SU-DHL-6 (cell line): ENCODE measurements around the gene RABEP1.
A peak's percentile ranks its signal among the peaks of the same experiment; 100 is the strongest.
"Not testable (repeated sequence)": the region's sequence is repeated elsewhere in the genome, so short reads cannot be mapped to it uniquely, and the experiment has no call there.

Experiments used
- H2AFZ ChIP-seq: fragments of 200-600 bp; sonication (generic); 2 replicates; pipeline ENCODE4 v1.6.1; 2014; ENCODE audit warnings: low read depth, mild to moderate bottlenecking, moderate library complexity, mixed read lengths, antibody characterized with exemption, low read length; ENCODE audit not compliant: severe bottlenecking
- H3F3A ChIP-seq: fragments of 200-600 bp; shearing (Covaris generic); 2 replicates; pipeline ENCODE4 v1.6.0; 2016; ENCODE audit warnings: antibody characterized with exemption, mild to moderate bottlenecking; ENCODE audit not compliant: insufficient read depth
- H3K27ac ChIP-seq: fragments of 200-600 bp; sonication (generic); 2 replicates; pipeline ENCODE4 v1.5.1; 2016; ENCODE audit warnings: low read depth, mild to moderate bottlenecking, low read length, moderate library complexity, mixed read lengths
- H3K27me3 ChIP-seq: fragments of 200-600 bp; sonication (generic), shearing (Covaris generic); 2 replicates; pipeline ENCODE4 v1.6.0; 2014; ENCODE audit warnings: mild to moderate bottlenecking, low read length
- H3K36me3 ChIP-seq: fragments of 200-600 bp; sonication (generic); 2 replicates; pipeline ENCODE4 v1.6.1; 2014; ENCODE audit warnings: mild to moderate bottlenecking, low read length, mixed read lengths
- H3K4me2 ChIP-seq: fragments of 300-600, 200-600 bp; shearing (Covaris generic), sonication (generic); 2 replicates; pipeline ENCODE4 v1.6.0; 2014; ENCODE audit warnings: low read length, low read depth, mild to moderate bottlenecking; ENCODE audit not compliant: poor library complexity, severe bottlenecking
- H3K4me3 ChIP-seq: fragments of 200-600 bp; sonication (generic); 2 replicates; pipeline ENCODE4 v1.5.1; 2014; ENCODE audit warnings: antibody characterized with exemption, low read length, mild to moderate bottlenecking, mixed read lengths; ENCODE audit not compliant: insufficient read depth, poor library complexity, severe bottlenecking
- H3K79me2 ChIP-seq: fragments of 200-600 bp; sonication (generic); 2 replicates; pipeline ENCODE4 v1.6.1; 2014; ENCODE audit warnings: mild to moderate bottlenecking, low read length, moderate library complexity; ENCODE audit not compliant: insufficient read depth
- H3K9ac ChIP-seq: fragments of 200-600 bp; sonication (generic); 2 replicates; pipeline ENCODE4 v1.7.0; 2014; ENCODE audit warnings: mild to moderate bottlenecking, low read length
- H3K9me2 ChIP-seq: fragments of 200-600 bp; sonication (generic); replicated peaks from 2 replicates; pipeline ENCODE4 v1.6.1; 2014; ENCODE audit warnings: low read length; ENCODE audit not compliant: insufficient read depth
- H3K9me3 ChIP-seq: fragments of 200-600 bp; sonication (generic); 2 replicates; pipeline ENCODE4 v1.6.1; 2014; ENCODE audit warnings: low read length, mixed read lengths; ENCODE audit not compliant: insufficient read depth
- H4K20me1 ChIP-seq: fragments of 200-600 bp; sonication (generic); 2 replicates; pipeline ENCODE4 v1.6.1; 2014; ENCODE audit warnings: low read depth, mild to moderate bottlenecking, antibody characterized with exemption, low read length, moderate library complexity, mixed read lengths
- EZH2phosphoT487 ChIP-seq: fragments of 200-600 bp; sonication (generic), shearing (Covaris generic); conservative IDR thresholded peaks from 2 replicates; pipeline ENCODE4 v1.6.1; 2018; ENCODE audit warnings: mild to moderate bottlenecking, antibody characterized with exemption, low read length, moderate library complexity, mixed read lengths
- TF ChIP-seq, protein P1 (sequence below): fragments of 200-600 bp; sonication (generic); IDR thresholded peaks from one replicate; pipeline ENCODE4 v1.5.1; 2017; ENCODE audit warnings: antibody characterized with exemption, mild to moderate bottlenecking, low read length, moderate library complexity; ENCODE audit not compliant: insufficient read depth, poor library complexity, severe bottlenecking

RABEP1 gene, protein sequence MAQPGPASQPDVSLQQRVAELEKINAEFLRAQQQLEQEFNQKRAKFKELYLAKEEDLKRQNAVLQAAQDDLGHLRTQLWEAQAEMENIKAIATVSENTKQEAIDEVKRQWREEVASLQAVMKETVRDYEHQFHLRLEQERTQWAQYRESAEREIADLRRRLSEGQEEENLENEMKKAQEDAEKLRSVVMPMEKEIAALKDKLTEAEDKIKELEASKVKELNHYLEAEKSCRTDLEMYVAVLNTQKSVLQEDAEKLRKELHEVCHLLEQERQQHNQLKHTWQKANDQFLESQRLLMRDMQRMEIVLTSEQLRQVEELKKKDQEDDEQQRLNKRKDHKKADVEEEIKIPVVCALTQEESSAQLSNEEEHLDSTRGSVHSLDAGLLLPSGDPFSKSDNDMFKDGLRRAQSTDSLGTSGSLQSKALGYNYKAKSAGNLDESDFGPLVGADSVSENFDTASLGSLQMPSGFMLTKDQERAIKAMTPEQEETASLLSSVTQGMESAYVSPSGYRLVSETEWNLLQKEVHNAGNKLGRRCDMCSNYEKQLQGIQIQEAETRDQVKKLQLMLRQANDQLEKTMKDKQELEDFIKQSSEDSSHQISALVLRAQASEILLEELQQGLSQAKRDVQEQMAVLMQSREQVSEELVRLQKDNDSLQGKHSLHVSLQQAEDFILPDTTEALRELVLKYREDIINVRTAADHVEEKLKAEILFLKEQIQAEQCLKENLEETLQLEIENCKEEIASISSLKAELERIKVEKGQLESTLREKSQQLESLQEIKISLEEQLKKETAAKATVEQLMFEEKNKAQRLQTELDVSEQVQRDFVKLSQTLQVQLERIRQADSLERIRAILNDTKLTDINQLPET

DNA sequence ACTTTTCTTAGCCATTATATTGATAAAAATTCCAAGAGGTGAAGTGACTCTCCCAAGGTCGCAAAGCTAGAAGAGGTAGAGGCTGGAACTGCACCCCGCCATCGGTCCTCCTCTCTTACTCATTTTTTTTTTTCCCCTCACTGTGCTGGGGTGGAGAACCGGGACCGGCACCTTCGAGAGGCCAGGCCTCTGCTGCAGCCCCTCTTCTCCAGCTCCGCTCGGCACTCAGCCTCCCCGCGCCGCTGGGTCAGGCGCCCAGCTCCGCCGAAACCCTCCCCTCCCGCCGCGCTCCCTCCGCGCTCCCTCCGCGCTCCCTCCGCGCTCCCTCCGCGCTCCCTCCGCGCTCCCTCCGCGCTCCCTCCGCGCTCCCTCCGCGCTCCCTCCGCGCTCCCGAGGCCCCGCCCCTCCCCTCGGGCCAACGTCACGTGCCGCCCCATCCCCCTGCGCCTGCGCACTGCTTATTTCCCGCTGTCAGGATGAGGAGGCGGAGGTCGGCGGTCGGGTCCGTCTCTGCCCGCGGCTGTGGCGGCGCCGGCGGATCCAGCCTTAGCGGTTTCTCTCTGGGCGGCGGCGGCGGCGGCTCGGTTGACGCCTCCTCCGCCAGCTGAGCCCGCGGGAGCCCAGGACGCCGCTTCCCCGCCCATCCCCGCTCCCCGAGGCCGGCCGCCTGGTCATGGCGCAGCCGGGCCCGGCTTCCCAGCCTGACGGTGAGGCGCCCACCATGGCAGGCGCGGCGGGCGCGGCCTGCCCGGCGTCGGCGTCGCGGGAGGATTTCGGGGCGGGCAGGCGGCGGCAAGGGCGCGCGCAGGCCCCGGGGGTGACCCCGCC is at the start of gene RABEP1:
Gene RABEP1, plus strand, starts transcription at position 471 of the 828 bp plus-strand sequence. Its CDS starts 203 bp downstream, at position 674.
- peak within 1 kb of the TSS; percentile 87 for H3K4me2 ChIP-seq
- H3F3A ChIP-seq = peaks cover 6% of the 10 kb centered on the region; the same call in 1 of the 2 replicates
- peak within 1 kb of the TSS; percentile 73 for H3K27ac ChIP-seq
- H3K27me3 ChIP-seq = no peaks in the 10 kb centered on the region
- peaks cover 4% of the 10 kb centered on the region; the same call in 1 of the 2 replicates for H4K20me1 ChIP-seq
- H3K9me3 ChIP-seq = no peaks in the 10 kb centered on the region
- peak within 1 kb of the TSS; percentile 99 for H2AFZ ChIP-seq
- H3K9me2 ChIP-seq = no peaks in the 10 kb centered on the region
- H3K9ac ChIP-seq = peak within 1 kb of the TSS; percentile 66
- no peak for TF ChIP-seq EZH2phosphoT487
- TF ChIP-seq, protein P1, sequence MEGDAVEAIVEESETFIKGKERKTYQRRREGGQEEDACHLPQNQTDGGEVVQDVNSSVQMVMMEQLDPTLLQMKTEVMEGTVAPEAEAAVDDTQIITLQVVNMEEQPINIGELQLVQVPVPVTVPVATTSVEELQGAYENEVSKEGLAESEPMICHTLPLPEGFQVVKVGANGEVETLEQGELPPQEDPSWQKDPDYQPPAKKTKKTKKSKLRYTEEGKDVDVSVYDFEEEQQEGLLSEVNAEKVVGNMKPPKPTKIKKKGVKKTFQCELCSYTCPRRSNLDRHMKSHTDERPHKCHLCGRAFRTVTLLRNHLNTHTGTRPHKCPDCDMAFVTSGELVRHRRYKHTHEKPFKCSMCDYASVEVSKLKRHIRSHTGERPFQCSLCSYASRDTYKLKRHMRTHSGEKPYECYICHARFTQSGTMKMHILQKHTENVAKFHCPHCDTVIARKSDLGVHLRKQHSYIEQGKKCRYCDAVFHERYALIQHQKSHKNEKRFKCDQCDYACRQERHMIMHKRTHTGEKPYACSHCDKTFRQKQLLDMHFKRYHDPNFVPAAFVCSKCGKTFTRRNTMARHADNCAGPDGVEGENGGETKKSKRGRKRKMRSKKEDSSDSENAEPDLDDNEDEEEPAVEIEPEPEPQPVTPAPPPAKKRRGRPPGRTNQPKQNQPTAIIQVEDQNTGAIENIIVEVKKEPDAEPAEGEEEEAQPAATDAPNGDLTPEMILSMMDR = no peak
- peak within 1 kb of the TSS; percentile 65 for H3K4me3 ChIP-seq
- no peaks in the 10 kb centered on the region for H3K36me3 ChIP-seq
- H3K79me2 ChIP-seq = peaks cover 44% of the 10 kb centered on the region

DNA sequence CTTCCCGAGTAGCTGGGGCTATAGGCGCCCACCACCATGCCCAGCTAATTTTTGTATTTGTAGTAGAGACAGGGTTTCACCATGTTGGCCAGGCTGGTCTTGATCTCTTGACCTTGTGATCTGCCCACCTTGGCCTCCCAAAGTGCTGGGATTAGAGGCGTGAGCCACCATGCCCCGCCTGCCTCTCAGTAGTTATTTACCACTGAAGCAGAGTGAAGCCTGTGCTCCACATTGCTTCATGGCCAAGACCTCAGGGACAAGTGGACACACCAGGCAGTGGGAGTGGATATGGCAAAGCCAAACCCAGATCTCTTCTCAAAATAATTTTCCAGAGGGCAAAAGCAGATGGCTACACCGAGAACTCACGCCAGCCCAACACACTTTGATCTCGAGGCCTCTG is 48.6 kb upstream of the RABEP1 start:
- Histone ChIP-seq H3F3A (peaks cover 28% of the 10 kb centered on the region), H3K79me2 (peaks cover 26% of the 10 kb centered on the region), H3K9ac (peak overlapping the region; percentile 66), H3K4me2 (peak overlapping the region; percentile 85), H3K4me3 (peak overlapping the region; percentile 58), H3K27ac (peak overlapping the region; percentile 88)
- not testable (repeated sequence) for H4K20me1 ChIP-seq, H2AFZ ChIP-seq, H3K36me3 ChIP-seq, H3K9me3 ChIP-seq, H3K27me3 ChIP-seq, H3K9me2 ChIP-seq

DNA sequence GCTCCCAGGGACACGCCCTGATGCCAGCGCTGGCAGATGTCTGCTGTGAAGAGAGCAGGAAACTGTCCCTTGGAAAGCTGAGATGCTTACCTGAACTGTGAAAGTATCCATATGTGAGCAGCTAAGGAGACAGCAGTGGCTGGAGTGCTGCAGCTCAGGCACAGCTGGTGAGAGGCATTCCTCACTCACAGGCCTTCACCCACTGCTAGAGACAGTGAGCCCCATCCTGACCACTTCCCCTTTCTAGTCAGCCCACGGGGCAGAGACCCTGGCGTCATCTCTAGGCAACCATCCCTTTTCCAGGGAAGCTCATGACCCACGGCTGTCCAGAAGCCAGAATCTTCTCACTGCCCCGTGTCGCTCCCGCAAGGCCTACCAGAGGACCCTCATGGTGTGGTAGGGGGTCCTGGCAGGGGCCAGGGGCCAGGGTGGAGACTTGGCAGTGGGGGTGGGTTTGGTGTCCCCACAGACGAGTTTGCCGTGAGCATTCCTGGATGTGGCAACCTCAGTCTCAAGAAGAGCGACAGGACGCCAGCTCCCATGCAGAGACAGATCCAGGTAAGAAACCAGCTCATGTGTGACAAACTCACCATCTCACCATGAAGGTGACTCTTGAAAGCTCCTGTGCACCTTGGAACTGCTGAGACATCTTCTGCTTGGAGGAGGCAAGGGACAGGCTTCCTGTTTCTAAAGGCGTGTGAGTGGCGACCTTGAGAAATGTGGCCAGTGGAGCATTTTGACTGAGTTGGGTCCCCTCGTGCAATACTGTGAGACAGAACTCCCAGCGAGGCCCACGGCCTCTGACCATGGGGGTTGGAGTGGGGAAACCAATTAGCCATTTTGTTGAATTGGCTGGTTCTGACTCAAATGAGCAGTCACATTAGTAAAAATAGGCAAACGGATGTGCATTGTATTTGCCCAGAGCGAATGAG is 47.2 kb upstream of the RABEP1 start, which contains the start of gene SCIMP:
Gene SCIMP, minus strand, starts transcription at position 216 of the 932 bp plus-strand sequence. Its CDS starts 105 bp downstream, at position 111.
- TF ChIP-seq EZH2phosphoT487 = no peak
- TF ChIP-seq, protein P1 = no peak
- Histone ChIP-seq H3K4me2 (peak within 1 kb of the TSS; percentile 85), H3K4me3 (peak within 1 kb of the TSS; percentile 58), H3K36me3 (no peaks in the 10 kb centered on the region), H2AFZ (peak within 1 kb of the TSS; percentile 5), H3F3A (peaks cover 26% of the 10 kb centered on the region), H3K27ac (peak within 1 kb of the TSS; percentile 88), H3K9ac (peak within 1 kb of the TSS; percentile 66), H3K9me3 (no peaks in the 10 kb centered on the region), H3K27me3 (no peaks in the 10 kb centered on the region), H3K79me2 (peaks cover 24% of the 10 kb centered on the region), H4K20me1 (no peaks in the 10 kb centered on the region), H3K9me2 (no peaks in the 10 kb centered on the region)
